IPS-NIHi11 (cell line): ENCODE results near the gene EFCAB6.

Source experiments
- DNase-seq: peaks from one replicate; pipeline ENCODE4 v3.0.0; 2012; ENCODE audit warnings: mixed read lengths, low spot score

Gene EFCAB6

DNA sequence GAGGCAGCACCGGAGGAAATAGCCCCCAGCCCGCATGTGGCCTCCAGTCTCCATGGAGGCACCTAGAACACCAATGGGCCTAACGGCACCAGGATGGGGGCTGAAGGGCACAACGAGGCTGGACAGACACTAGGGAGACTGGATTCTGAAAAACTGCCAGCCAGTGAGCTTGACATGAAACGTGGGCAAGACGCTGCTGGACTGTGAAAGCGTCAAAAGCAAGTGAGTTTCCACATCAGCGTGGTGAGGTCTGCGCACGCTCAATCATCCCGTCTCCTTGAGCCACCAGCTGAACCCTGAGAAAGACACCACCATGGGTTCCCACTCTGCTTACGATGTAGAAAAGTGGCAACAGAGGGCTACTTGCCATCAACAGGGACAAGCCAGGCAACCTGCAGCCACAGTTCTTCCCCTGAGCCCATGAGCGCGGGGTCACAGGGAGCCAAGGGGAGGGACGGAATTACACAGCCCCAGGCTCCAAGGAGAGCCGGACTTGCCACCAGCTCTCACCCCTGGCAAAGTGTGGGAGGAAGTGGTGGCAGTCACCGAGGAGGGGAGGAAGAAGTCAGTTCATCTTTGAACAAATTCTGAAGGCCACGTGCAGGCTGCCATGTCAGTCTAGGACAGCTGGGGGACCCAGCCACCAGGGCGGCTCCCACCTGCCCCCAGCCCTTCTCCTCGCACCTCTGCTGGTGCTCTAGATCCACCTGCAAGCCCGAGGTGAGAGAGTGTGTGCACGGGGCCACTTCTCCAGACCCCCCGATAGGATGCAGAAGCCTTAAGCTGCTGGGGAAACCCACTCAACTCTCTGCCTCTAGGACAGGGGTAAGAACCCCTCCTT is 269.2 kb downstream of the EFCAB6 start:
- DNase-seq, result no peak

DNA sequence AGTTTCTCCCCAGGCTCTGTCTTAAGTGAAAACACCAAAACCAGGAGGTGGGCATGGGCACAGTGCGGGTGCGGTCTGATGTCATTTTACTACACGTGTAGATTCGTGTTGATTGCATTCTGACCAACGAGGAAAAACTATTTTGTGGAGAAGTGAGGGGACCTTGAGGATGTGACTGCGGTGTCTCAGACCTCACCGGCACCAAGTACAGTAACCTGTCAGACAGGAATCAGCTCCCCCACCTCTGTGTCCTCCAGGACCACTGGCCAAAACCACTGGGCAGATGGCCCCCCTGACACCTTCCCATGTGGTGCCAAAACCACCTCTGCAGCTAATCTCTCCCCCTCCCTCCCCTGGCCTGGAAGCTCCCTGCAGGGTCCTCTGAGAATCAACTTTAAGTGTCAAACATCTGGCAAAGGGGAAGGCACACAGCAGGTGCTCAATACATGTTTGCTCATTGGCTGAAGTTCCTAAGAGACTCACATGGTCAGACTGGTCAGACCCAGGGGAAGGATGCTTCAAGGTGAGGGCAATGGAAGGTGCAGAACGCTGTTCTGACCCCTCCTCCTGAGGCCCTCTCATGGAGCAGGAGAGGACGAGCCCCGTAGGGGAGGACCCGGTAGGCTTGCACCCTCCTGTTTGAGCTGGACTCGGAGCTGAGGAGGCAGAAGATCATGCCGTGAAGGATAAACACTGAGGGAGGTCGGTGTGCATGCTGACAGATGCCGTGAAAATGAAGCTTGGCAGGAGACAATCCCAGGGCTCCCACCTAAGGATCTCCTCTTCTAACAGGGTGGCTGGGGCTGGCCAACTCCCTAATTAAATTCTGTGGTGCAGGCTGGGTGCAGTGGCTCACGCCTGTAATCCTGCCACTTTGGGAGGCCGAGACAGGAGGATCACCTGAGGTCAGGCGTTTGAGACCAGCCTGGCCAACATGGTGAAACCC is 270.4 kb downstream of the EFCAB6 start:
- DNase-seq, result no peak

DNA sequence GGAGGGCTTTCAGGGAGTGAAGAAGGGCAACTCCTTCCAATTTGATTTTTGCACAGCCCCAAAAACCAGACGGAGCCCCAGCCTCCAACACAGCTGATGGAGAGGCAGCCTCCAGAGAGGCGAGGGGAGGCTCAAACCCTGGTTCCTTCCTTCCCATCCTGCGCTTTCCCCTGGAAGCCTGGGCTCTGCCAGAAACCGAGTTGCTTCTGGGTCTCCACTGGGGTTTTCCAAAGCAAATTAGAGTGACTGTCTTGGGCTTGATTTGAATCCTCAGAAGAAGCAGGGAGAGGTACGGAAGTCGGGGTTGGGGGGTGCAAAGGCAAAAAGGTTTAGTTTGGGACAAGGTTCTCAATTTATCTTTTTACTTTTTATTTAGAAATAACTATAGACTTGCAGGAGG is 271.1 kb downstream of the EFCAB6 start:
- no peak for DNase-seq

DNA sequence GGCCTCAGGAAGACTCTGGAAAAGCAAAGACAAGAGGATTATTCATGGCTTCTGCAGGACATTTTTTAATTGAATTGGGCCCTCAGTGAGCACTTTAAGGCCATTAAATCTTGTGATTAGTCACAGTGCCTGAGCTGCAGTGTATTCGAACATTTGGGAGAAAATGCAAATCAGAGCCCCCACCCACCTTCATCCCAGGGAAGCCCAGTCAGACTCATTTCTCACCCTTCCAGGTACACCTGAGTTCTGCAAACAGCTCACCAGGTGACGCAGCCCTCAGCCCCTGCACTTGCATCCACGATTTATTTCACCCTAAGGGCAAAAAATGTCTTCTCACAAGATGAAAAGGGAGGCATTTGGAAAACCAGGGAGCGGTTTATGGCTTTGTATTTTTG is 271.6 kb downstream of the EFCAB6 start:
- DNase-seq, result no peak

DNA sequence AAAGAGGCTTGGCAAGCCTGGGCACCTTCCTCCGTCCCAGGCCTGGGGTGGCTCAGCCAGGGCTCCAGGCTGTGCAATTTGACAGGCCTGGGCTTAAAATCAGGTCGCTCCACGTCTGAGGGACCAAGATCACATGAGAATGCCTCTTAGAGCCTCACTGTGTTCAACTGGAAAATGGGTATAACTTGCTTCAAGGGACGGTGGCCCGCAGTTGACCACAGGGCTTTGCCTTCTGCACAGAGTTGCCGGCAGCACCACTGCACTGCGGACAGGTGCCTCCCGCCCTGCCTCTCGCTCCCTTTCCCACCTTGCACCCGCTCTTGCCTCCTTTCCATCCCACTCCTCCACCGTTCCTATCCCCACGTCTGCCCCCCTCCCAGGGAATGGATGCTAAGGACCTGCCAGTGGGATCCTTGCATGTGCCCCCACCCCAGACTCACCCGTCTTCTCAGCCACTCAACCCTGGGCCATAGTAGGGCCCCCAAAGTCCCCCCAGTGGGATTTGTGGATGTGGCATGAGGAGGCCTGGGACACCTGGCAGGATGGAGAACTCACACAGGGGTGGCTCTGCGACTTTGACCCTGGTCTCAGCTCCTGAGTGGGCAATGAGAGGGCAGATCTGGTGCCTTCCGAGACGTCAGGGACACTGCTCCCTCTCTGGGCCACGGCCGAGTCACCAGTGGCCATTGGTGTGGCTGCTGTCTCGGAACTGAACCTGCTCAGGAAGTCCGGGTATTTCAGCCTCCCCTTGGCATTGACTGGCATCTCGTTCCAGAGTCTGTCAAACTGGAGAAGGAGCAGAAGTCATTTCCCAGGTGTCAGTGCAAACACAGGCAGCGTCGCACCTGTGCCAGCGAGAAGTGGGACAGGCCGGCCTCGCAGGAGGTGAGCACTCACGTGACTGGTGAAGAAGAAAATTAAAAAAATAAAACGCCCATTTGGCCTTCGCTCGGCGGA is 272.3 kb downstream of the EFCAB6 start:
- no peak for DNase-seq

DNA sequence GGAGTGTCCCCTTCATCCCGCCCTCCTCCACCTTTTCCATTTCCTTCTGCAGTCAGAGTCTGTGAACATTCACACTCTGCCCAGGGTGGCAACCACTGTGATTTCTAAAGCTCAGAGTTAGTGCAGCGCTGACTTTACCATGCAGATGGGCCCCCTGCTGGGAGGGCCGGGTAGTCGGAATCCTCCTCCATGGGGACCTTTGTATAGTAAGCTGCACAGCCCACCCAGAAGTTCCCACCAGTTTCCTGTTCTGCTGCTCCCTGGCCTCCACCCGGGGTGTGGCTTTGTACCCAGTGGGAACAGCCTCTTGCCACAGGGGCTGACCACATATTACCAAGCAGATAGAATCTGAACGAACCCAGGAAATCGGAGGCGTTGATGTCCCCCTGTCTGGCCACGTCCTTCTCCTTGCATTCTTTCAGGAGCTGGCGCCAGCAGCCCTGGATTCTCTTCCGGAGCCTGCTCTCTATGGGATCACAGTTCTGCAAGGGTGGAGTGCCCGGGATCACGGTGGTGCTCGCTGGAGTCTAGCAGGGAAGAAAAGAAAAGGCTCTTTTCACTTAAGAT is 275.0 kb downstream of the EFCAB6 start:
- DNase-seq, result no peak

DNA sequence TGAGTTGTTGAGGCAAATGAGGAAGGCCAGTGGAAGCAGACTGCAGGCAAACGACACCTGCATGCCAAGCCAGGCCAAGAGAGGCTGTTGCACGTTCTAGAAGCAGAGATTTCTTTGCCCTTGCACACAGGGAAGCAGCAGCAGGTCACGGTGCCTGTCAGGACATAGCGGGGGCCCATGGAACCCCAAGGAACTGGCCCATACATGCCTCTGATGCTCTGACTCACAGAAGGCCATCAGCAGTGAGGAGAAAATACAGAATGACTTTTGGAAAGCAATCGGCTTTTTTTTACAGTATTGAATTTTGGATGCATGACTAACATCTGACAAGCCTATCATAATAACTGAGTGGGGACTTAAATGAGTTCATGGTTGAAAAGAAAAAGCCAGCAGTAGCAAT is 276.4 kb downstream of the EFCAB6 start:
- no peak for DNase-seq

DNA sequence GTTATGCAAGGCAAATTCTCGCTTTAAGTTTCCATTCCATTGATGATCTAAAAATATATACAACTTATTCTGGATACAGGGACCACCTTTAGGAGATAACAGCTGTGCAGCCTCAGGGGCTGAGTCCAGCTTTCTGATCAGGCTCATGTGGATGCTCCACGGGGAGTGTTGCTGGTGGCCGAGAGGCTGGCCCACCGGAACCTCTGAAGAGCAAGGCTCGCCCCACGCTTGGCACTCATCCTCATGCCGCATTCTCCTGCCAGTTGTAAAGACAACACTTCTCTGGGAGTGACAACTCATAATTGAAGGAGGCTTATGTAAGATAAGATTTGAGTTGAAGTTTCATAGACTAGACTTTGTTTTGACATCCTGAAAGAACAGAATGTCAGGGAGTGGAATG is 276.8 kb downstream of the EFCAB6 start:
- no peak for DNase-seq

DNA sequence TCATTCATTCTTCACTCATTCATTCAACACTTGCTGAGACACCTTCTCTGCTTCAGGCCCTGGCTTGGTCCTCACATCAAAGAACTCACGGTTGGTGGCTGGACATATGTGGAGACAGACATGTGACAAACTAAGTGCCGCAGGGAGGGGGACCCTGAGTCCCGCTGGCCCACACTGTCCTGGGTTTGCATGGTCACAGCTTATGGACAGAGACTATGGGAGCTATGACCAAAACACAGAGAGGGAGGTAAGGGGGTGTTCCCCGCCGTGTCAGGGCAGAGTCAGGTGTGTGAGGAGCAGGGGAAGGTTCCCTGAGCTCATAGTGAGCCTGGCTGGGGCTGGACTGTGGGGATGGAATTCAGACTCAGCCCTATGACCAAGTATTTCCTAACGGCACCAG is 277.2 kb downstream of the EFCAB6 start:
- no peak for DNase-seq

DNA sequence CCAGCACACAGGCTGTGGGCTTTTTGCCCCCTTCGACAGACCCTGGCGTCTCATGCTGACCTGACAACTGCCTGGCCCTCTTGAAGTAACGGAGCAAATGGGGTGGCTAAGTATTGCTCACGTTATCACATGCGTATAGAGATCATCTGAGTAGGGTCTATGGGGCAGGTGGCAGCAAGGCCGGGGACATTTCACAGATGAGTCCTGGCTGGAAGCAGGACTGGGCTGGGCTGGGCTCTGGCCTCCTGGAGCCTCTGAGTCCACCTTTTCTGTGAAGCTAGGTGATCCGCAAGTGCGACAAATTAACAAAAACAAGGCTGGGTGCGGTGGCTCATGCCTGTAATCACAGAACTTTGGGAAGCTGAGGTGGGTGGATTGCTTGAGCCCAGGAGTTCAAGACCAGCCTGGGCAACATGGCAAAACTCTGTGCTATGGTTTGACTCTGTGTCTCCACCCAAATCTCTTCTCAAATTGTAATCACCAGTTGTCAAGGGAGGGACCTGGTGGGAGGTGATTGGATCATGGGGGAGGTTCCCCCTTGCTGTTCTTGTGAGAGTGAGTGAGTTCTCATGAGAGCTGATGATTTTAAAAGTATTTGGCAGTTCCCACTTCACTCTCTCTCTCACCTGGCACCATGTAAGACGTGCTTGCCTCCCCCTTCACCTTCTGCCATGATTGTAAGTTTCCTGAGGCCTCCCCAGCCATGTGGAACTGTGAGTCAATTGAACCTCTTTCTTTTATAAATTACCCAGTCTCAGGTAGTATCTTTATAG is 278.3 kb downstream of the EFCAB6 start:
- no peak for DNase-seq

DNA sequence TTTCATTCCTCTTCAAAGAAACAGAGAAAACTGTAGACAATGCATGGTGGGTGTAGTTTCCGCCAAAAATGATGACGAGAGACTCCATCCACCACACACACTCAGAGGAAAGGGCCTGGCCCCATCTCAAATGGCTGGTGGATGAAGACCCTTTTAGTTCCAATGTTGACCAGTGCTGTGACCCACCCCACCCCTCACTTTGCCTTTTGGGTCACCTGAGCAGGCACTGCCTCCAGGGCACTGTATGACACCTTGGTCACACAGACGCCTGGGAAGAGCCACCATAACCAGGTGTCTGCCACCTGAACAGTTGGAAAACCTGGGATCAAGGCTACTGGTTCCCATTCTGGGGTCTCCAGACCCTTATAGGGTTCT is 279.0 kb downstream of the EFCAB6 start:
- DNase-seq, result no peak

DNA sequence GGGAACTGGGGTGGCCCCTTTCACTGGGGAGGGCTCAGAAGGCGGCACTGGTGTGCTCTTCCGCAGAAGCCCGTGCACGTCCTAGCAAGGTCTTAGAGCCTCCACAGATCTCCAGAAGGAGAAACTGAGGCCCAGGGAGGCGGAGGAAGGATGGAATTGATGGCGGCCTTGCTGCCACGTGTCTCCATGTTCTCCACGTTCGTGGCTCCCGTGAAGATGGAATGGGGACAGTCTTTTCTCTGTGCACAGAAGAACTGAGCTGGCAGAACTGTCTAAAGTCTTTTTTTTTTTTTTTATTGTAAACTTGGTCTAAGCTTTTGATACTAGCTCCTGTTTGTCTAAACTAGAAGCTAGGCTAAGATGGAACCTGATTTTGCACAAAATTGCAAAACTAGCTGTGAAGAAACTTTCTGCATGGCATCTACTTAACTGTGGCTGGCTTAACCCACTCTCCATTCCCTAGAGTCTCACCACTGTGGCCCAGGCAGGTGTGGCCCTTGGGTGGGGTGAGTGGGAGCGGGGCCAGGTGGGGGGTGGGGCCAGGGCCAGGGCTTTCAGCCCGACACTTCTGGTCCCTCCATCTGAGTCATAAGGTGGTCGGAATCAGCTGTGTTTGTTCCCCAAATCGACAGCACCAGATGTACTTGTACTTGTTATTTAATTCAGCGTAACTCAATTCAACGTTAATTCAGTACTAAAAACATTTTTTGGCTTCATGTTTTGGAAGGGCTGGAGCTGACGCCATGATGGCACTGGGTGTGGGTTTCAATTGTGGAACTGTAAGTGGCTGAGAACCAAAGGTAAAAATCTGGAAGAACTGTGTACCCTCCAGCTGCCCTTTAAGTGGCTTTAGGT is 279.6 kb downstream of the EFCAB6 start:
- no peak for DNase-seq

DNA sequence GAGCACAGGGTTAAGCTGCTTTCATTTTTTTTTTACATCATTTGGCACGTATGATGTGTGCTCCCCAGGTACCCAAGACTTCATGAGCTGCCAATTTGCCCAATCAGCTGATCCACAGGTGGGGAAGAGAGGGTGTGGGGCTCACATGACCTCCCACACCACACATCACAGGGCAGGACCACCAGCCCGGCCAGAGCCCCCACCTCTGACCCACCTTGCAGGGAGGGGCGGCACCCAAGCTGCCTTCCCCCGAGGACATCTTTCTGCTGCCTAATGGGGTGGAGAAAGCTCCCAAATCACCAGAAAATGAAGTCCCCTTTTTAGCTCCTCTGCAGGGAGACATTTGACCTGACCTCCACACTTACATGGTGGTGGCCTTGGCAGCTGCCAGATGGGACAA is 280.5 kb downstream of the EFCAB6 start:
- no peak for DNase-seq

DNA sequence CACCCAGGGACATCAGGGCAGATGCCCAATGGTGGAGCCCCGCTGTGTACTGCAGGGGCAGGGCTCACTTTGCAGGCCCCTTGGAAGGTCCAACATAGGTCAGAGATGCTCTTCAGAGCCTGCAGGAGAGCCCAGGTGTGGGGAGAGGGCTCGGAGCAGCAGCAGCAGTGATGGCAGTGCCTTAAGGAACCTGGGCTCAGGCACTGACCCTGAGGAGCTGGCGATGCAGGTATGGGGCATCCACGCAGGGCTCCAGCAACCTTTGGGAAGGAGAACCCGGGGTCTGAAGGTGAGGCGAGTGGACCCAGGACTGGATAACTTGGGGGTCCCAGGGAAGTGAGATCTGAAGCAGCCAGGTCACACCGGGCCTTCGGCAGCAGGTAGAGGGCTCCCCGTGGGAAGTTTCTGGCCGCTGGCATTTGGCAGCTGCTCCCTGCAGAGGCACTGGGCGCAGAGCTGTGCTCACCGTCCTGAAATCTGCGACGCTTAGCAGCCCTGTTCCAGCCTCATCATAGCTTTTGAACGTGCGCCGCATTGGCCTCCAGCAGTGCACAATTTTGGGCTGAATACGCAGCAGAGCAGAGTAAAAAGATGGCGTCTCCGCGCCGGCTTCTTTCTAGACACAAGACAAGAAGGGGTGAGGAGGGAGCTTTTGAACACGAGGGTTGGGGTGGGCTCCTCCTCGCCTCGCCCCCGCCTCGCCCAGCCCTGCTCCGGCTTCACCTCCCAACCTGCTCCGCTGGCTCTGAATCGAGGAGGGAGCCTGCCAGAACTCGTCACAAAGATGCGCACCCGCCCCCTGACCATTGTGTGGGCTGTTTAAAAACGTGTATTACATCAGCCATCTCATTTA is 281.5 kb downstream of the EFCAB6 start:
- DNase-seq, result no peak

DNA sequence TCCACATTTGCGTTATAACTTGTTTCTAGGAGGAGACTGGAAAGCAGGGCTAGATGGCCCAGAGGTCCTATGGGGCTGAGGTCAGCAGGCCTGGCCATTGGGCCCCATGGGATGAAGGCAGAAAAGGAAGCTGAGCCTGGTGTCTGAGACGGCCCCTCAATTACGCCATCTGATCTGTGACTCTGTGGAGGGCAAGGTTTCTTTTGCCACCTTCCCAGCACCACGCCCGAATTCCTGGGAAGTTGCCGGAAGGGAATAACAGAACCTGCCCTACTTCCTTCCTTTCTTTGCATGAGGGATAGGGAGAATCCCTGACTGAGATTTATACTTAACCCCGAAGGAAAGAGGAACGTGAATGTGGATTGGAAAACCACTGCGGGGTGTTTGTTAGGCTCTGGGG is 282.2 kb downstream of the EFCAB6 start:
- no peak for DNase-seq

DNA sequence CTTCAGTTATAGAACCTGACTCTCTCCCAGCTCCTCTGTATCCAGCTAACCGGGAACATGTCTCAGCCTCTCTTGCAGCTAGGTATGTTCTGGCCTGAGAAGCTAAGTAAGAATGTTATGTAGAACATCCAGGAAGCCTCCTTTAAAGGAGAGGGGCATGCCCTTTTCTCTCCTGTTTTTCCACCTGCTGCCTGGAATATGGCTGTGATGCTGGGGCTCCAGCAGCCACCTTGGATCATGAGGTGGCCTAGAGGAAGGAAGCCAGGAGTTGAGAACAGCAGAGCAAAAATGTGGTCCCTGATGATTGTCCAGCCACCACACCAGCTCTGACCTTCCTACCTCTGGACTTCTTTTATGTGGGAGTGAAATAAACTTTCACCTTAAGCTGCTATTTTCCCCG is 282.6 kb downstream of the EFCAB6 start:
- DNase-seq, result no peak

DNA sequence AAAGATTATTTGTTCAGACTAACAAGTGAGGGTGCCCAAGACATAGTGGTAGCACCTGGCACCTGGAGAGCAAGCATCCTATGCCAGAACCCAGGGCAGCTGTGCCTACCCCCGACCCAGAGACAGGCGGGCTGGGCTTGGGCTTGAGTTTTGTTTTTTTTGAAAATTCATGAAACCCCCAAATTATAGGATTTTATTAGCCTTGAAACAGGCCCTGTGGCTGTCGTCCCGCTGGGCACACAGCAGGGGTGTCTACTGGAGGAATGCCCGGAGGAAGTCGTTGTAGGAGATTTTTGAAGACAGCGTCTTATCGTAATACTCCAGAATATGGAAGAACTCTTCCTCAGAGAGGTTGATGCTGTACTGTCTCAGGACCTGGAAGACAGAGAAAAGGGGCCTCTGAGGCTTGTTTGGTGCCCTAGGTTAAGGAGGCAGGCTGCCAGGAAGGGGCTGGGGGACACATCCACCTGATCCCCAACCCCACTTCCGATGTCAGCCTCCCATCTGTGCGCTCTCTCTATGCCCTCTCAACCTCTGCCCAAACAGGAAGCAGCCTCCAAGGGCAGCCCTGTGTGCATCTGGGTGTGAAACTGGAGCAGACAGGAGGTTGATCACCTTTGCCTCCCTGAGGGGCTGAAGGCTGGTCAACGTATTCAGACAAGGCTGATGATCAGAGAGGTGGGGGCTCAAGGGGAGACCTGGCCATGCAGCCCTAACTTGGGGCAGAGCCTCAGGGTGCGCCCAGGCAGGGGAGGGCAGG is 283.3 kb downstream of the EFCAB6 start:
- no peak for DNase-seq

DNA sequence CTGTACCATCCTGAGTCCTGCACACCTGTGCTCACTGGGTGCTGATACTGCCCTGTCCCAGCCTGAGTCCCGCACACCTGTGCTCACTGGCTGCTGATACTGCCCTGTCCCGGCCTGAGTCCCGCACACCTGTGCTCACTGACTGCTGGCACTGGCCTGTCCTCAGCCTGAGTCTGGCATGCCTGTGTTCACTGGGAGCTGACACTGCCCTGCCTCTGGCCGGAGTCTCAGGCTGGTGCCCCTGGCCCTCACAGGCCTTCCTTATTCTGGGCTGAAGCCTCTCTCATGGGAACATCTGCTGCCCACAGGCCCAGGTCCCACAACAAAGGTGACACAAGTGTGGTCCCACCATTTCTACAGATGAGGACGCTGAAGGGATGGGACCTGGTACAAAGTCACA is 285.2 kb downstream of the EFCAB6 start:
- DNase-seq, result no peak
